Loucy (cell line): ENCODE data around the gene NOD1.

ENCODE experiments used
- H2AFZ ChIP-seq: fragments of 200-600 bp; sonication (generic); 2 replicates; pipeline ENCODE4 v1.6.0; 2016; ENCODE audit warnings: antibody characterized with exemption, mild to moderate bottlenecking, low read length, moderate library complexity
- H3F3A ChIP-seq: fragments of 200-600 bp; 2 replicates; pipeline ENCODE4 v1.6.0; 2016; ENCODE audit warnings: antibody characterized with exemption, low read depth, mild to moderate bottlenecking
- H3K27me3 ChIP-seq: fragments of 200-600 bp; sonication (generic); 2 replicates; pipeline ENCODE4 v1.6.1; 2014; ENCODE audit warnings: low read length, mild to moderate bottlenecking; ENCODE audit not compliant: insufficient read depth, poor library complexity, severe bottlenecking
- H3K36me3 ChIP-seq: fragments of 200-600 bp; sonication (generic); 2 replicates; pipeline ENCODE4 v1.6.1; 2016; ENCODE audit warnings: low read length; ENCODE audit not compliant: insufficient read depth
- H3K4me1 ChIP-seq: fragments of 200-600 bp; sonication (generic); 2 replicates; pipeline ENCODE4 v1.5.1; 2014; ENCODE audit warnings: low read length, mild to moderate bottlenecking; ENCODE audit not compliant: insufficient read depth, poor library complexity, severe bottlenecking
- H3K4me2 ChIP-seq: fragments of 200-600 bp; sonication (generic); 2 replicates; pipeline ENCODE4 v1.6.0; 2014; ENCODE audit warnings: antibody characterized with exemption, low read length, low read depth, mild to moderate bottlenecking; ENCODE audit not compliant: poor library complexity, severe bottlenecking
- H3K4me3 ChIP-seq: fragments of 200-600 bp; sonication (generic); 2 replicates; pipeline ENCODE4 v1.5.1; 2014; ENCODE audit warnings: low read length, mild to moderate bottlenecking, mixed read lengths; ENCODE audit not compliant: poor library complexity, severe bottlenecking
- H3K79me2 ChIP-seq: fragments of 200-600 bp; sonication (generic); 2 replicates; pipeline ENCODE4 v1.6.1; 2014; ENCODE audit warnings: low read length; ENCODE audit not compliant: insufficient read depth
- H3K9ac ChIP-seq: fragments of 200-600 bp; sonication (generic); 2 replicates; pipeline ENCODE4 v1.6.0; 2014; ENCODE audit warnings: mild to moderate bottlenecking, low read depth, low read length, moderate library complexity; ENCODE audit not compliant: poor library complexity, severe bottlenecking
- H3K9me2 ChIP-seq: fragments of 200-600 bp; sonication (generic); replicated peaks from 2 replicates; pipeline ENCODE4 v1.6.1; 2016; ENCODE audit warnings: low read depth, low read length, mixed read lengths
- H3K9me3 ChIP-seq: fragments of 200-600 bp; sonication (generic); 2 replicates; pipeline ENCODE4 v1.6.1; 2014; ENCODE audit warnings: mild to moderate bottlenecking, antibody characterized with exemption, low read length, low read depth; ENCODE audit not compliant: insufficient read depth
- H4K20me1 ChIP-seq: fragments of 200-600 bp; sonication (generic); 2 replicates; pipeline ENCODE4 v1.6.0; 2014; ENCODE audit warnings: antibody characterized with exemption, low read length, mild to moderate bottlenecking; ENCODE audit not compliant: insufficient read depth, poor library complexity, severe bottlenecking
- EZH2phosphoT487 ChIP-seq: fragments of 200-600 bp; IDR thresholded peaks from 2 replicates; pipeline ENCODE4 v1.6.1; 2018; ENCODE audit warnings: antibody characterized with exemption, mild to moderate bottlenecking, moderate library complexity, borderline replicate concordance
- TF ChIP-seq, protein P1 (sequence below): fragments of 200-600 bp; sonication (generic); conservative IDR thresholded peaks from 2 replicates; pipeline ENCODE4 v1.5.1; 2014; ENCODE audit warnings: mild to moderate bottlenecking, antibody characterized with exemption, low read length

The NOD1 gene

DNA sequence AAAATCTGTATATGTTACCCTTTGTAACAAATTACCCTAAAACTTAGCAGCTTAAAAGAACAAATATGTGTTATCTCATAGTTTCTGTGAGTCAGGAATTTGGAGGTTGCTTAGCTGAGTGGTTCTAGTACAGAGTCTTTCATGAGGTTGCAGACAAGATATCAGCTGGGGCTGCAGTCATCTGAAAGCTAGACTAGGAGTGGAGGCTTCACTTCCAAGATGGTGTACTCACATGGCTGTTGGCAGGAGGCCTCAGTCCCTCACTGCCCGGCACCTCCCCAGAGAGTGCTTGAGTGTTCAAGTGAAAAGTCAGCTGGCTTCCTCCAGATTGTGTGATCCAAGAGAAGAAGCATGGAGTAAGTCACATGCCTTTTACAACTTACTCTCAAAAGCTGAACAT lies 42.9 kb upstream of the NOD1 start:
- Histone ChIP-seq H3K79me2 (no peaks in the 10 kb centered on the region), H4K20me1 (no peaks in the 10 kb centered on the region), H3K9ac (no peak overlapping the region), H3K4me2 (no peak overlapping the region), H3K9me2 (no peaks in the 10 kb centered on the region), H2AFZ (no peak overlapping the region), H3K9me3 (no peaks in the 10 kb centered on the region), H3K4me3 (no peak overlapping the region), H3K36me3 (no peaks in the 10 kb centered on the region), H3F3A (no peaks in the 10 kb centered on the region), H3K27me3 (no peaks in the 10 kb centered on the region), H3K4me1 (no peaks in the 10 kb centered on the region)
- TF ChIP-seq, protein P1, sequence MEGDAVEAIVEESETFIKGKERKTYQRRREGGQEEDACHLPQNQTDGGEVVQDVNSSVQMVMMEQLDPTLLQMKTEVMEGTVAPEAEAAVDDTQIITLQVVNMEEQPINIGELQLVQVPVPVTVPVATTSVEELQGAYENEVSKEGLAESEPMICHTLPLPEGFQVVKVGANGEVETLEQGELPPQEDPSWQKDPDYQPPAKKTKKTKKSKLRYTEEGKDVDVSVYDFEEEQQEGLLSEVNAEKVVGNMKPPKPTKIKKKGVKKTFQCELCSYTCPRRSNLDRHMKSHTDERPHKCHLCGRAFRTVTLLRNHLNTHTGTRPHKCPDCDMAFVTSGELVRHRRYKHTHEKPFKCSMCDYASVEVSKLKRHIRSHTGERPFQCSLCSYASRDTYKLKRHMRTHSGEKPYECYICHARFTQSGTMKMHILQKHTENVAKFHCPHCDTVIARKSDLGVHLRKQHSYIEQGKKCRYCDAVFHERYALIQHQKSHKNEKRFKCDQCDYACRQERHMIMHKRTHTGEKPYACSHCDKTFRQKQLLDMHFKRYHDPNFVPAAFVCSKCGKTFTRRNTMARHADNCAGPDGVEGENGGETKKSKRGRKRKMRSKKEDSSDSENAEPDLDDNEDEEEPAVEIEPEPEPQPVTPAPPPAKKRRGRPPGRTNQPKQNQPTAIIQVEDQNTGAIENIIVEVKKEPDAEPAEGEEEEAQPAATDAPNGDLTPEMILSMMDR, result no peak
- no peak for TF ChIP-seq EZH2phosphoT487

- Histone ChIP-seq H3K4me2 (no peak overlapping the region), H4K20me1 (no peaks in the 10 kb centered on the region), H3K27me3 (no peaks in the 10 kb centered on the region), H3F3A (no peaks in the 10 kb centered on the region), H2AFZ (no peak overlapping the region), H3K79me2 (no peaks in the 10 kb centered on the region), H3K9me2 (no peaks in the 10 kb centered on the region), H3K4me1 (no peaks in the 10 kb centered on the region), H3K36me3 (no peaks in the 10 kb centered on the region), H3K9me3 (no peaks in the 10 kb centered on the region), H3K4me3 (no peak overlapping the region), H3K9ac (no peak overlapping the region)
- TF ChIP-seq, protein P1, result no peak
- TF ChIP-seq EZH2phosphoT487, result no peak
Measured at GRCh38 chr7:30519122-30519521, 40.5 kb upstream of the NOD1 start.

DNA sequence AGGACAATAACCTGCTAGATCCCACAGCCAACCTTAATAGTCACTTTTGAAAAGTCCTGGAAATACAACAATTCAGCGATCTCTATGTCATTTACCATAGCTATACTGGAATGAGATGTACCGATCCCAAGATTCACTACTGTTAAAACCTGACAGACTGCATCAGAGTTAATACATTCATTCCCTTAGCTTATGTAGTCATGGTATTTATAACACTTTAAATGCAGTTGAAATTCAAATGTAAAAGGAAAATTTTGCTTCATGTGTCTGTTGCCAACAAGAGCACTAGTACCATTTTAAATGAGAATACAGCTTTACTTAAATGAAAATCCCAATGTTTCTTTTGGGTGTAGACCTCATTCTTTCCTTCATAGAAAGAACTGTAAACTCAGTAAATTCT lies 37.2 kb upstream of the NOD1 start:
- H3K4me2 ChIP-seq, result no peak overlapping the region
- no peaks in the 10 kb centered on the region for H3F3A ChIP-seq
- H3K9me2 ChIP-seq, result no peaks in the 10 kb centered on the region
- no peaks in the 10 kb centered on the region for H3K79me2 ChIP-seq
- H3K4me1 ChIP-seq, result no peaks in the 10 kb centered on the region
- no peak overlapping the region for H2AFZ ChIP-seq
- no peaks in the 10 kb centered on the region for H3K36me3 ChIP-seq
- H3K9me3 ChIP-seq, result no peaks in the 10 kb centered on the region
- no peak overlapping the region for H3K4me3 ChIP-seq
- H3K27me3 ChIP-seq, result no peaks in the 10 kb centered on the region
- no peaks in the 10 kb centered on the region for H4K20me1 ChIP-seq
- TF ChIP-seq EZH2phosphoT487, result no peak
- TF ChIP-seq, protein P1, result no peak
- no peak overlapping the region for H3K9ac ChIP-seq
